Stomach (tissue), 4 donors: ENCODE results near the gene TNFRSF8.

ENCODE experiments used
- CTCF ChIP-seq, 7 experiments: fragments of 450-650 bp in 4 of 7; fragments of 200-600 bp in 3 of 7; sonication (generic) in 3 of 7; IDR thresholded peaks; one replicate each; pipeline ENCODE4 v1.5.1; 2016 to 2019; ENCODE audit warnings: antibody characterized with exemption in 7 of 7, control low read depth in 2 of 7, mild to moderate bottlenecking in 1 of 7
- EP300 ChIP-seq: sonication (generic); formaldehyde crosslinking; IDR thresholded peaks from one replicate; pipeline ENCODE4 v1.6.1; 2017; ENCODE audit warnings: antibody characterized with exemption
- POLR2A ChIP-seq, 4 donors: fragments of 450-650 bp; IDR thresholded peaks; one replicate each; pipeline ENCODE4 v1.6.1; 2016; ENCODE audit warnings: antibody characterized with exemption in 4 of 4, control low read depth in 2 of 4, mild to moderate bottlenecking in 1 of 4, moderate library complexity in 1 of 4
- POLR2AphosphoS5 ChIP-seq, 3 donors: sonication (generic); formaldehyde crosslinking; IDR thresholded peaks; one replicate each; pipeline ENCODE4 v1.6.1; 2016; ENCODE audit warnings: antibody characterized with exemption in 3 of 3

- TF ChIP-seq POLR2A (IDR thresholded peaks at IDR 0.05) (no peak), CTCF (IDR thresholded peaks at IDR 0.05) (no peak), EP300 (no peak), POLR2AphosphoS5 (IDR thresholded peaks at IDR 0.05) (no peak)
Observed at GRCh38 chr1:12142891-12143630, 80.0 kb downstream of the TNFRSF8 start.
